Gastroesophageal sphincter (tissue), 4 donors: ENCODE results near the gene PRDM5. TPM values are rescaled to one million over a fixed set of nuclear protein-coding genes. Genes with fewer than 3 reads are reported as not detected.

Source experiments
- ATAC-seq: fragments of 150-250 bp; one replicate; pipeline ENCODE4 v1.9.1; 2016; ENCODE audit warnings: mild to moderate bottlenecking, moderate library complexity
- H3K27ac ChIP-seq, 4 donors: fragments of 200-600 bp; sonication (generic) in 3 of 4; 1 replicate in 3 of 4; 2 replicates in 1 of 4; pipeline ENCODE4 v1.5.1; 2016 to 2019
- H3K27me3 ChIP-seq: fragments of 200-600 bp; sonication (generic); one replicate; pipeline ENCODE4 v1.5.1; 2019
- H3K36me3 ChIP-seq, 2 donors: fragments of 200-600 bp; sonication (generic); one replicate each; pipeline ENCODE4 v1.5.1; 2019; ENCODE audit warnings: control low read depth in 1 of 2
- H3K4me1 ChIP-seq, 3 donors: fragments of 200-600 bp; sonication (generic); 1 replicate in 2 of 3; 2 replicates in 1 of 3; pipeline ENCODE4 v1.5.1; 2016 to 2019; ENCODE audit warnings: control low read depth in 2 of 3
- H3K4me3 ChIP-seq, 2 donors: fragments of 200-600 bp; sonication (generic); one replicate each; pipeline ENCODE4 v1.5.1; 2019; ENCODE audit warnings: mild to moderate bottlenecking in 1 of 2, moderate library complexity in 1 of 2
- H3K9me3 ChIP-seq, 3 donors: fragments of 200-600 bp; sonication (generic); one replicate each; pipeline ENCODE4 v1.5.1; 2017 to 2019; ENCODE audit warnings: control low read depth in 2 of 3
- CTCF ChIP-seq, 4 experiments: fragments of 200-600 bp in 2 of 4; fragments of 450-650 bp in 2 of 4; sonication (generic) in 1 of 4; IDR thresholded peaks; one replicate each; pipeline ENCODE4 v1.5.1; 2017 to 2019; ENCODE audit warnings: antibody characterized with exemption in 4 of 4, mild to moderate bottlenecking in 2 of 4, moderate library complexity in 2 of 4
- EP300 ChIP-seq: sonication (generic); formaldehyde crosslinking; IDR thresholded peaks from one replicate; pipeline ENCODE4 v1.6.1; 2017; ENCODE audit warnings: antibody characterized with exemption, mild to moderate bottlenecking
- POLR2A ChIP-seq, 2 donors: fragments of 450-650 bp; IDR thresholded peaks; one replicate each; pipeline ENCODE4 v1.6.1; 2017; ENCODE audit warnings: antibody characterized with exemption in 2 of 2, mild to moderate bottlenecking in 2 of 2, moderate library complexity in 1 of 2
- POLR2AphosphoS5 ChIP-seq: sonication (generic); formaldehyde crosslinking; IDR thresholded peaks from one replicate; pipeline ENCODE4 v1.6.1; 2017; ENCODE audit warnings: antibody characterized with exemption
- WGBS, 2 donors: methylation state at CpG; one replicate each; pipeline ENCODE4 v1.1.5; 2018; ENCODE audit warnings: low coverage in 1 of 2; 5-methylcytosine and 5-hydroxymethylcytosine counted together
- total RNA-seq, 4 donors: library from RNA; depleted of rRNA; stranded (reverse); fragments of >200 nt; gene quantifications; one replicate each; pipeline ENCODE4 v1.1.0, GENCODE V29; 2016

PRDM5 gene
- total RNA-seq, 4 donors from 2014 or later = 10.6 to 33.9 (median 18.9) TPM

- Histone ChIP-seq H3K27ac (no peak overlapping the region), H3K27me3 (no peaks in the 10 kb centered on the region), H3K9me3 (no peaks in the 10 kb centered on the region), H3K4me1 (no peaks in the 10 kb centered on the region), H3K4me3 (no peak overlapping the region), H3K36me3 (peaks cover 0 to 5% of the 10 kb centered on the region in 2 donors)
- ATAC-seq = no peak
- TF ChIP-seq POLR2A (IDR thresholded peaks at IDR 0.05) (no peak), POLR2AphosphoS5 (no peak), CTCF (IDR thresholded peaks at IDR 0.05) (no peak), EP300 (no peak)
- 33 to 93% methylated on average over 1 to 2 of the region's 2 CpGs for WGBS, 2 donors
Measured at GRCh38 chr4:120771907-120772306, 150.6 kb downstream of the PRDM5 start.

GRCh38 chr4:120770897-120771296 lies 151.6 kb downstream of the PRDM5 start:
- H3K36me3 ChIP-seq = peaks cover 0 to 5% of the 10 kb centered on the region in 2 donors
- no peak overlapping the region for H3K27ac ChIP-seq
- no peak for TF ChIP-seq EP300
- TF ChIP-seq POLR2AphosphoS5 = no peak
- TF ChIP-seq CTCF (IDR thresholded peaks at IDR 0.05) = no peak
- no peak for TF ChIP-seq POLR2A (IDR thresholded peaks at IDR 0.05)
- no peaks in the 10 kb centered on the region for H3K27me3 ChIP-seq
- 95 to 100% methylated on average over 1 of the region's 1 CpG for WGBS, 2 donors
- ATAC-seq = no peak
- H3K4me3 ChIP-seq = no peak overlapping the region
- no peaks in the 10 kb centered on the region for H3K9me3 ChIP-seq
- no peaks in the 10 kb centered on the region for H3K4me1 ChIP-seq

GRCh38 chr4:120769227-120769626 lies 153.3 kb downstream of the PRDM5 start:
- H3K36me3 ChIP-seq = peaks cover 0 to 5% of the 10 kb centered on the region in 2 donors
- no peak for ATAC-seq
- H3K27me3 ChIP-seq = no peaks in the 10 kb centered on the region
- WGBS, 2 donors = 14 to 64% methylated on average over 4 of the region's 4 CpGs
- no peak overlapping the region for H3K27ac ChIP-seq
- TF ChIP-seq CTCF (IDR thresholded peaks at IDR 0.05) = no peak
- no peak for TF ChIP-seq POLR2AphosphoS5
- TF ChIP-seq POLR2A (IDR thresholded peaks at IDR 0.05) = no peak
- no peak for TF ChIP-seq EP300
- no peaks in the 10 kb centered on the region for H3K4me1 ChIP-seq
- H3K4me3 ChIP-seq = no peak overlapping the region
- no peaks in the 10 kb centered on the region for H3K9me3 ChIP-seq

- Histone ChIP-seq H3K27me3 (no peaks in the 10 kb centered on the region), H3K4me1 (no peaks in the 10 kb centered on the region), H3K4me3 (no peak overlapping the region), H3K36me3 (peaks cover 0 to 5% of the 10 kb centered on the region in 2 donors), H3K27ac (no peak overlapping the region), H3K9me3 (no peaks in the 10 kb centered on the region)
- 46 to 83% methylated on average over 2 to 4 of the region's 4 CpGs for WGBS, 2 donors
- ATAC-seq = no peak
- TF ChIP-seq EP300 = no peak
- TF ChIP-seq POLR2A (IDR thresholded peaks at IDR 0.05) = no peak
- TF ChIP-seq CTCF (IDR thresholded peaks at IDR 0.05) = no peak
- TF ChIP-seq POLR2AphosphoS5 = no peak
Measured at GRCh38 chr4:120765260-120765680, 157.3 kb downstream of the PRDM5 start.

GRCh38 chr4:120763650-120764049 lies 158.9 kb downstream of the PRDM5 start:
- H3K4me1 ChIP-seq = no peaks in the 10 kb centered on the region
- no peak for ATAC-seq
- WGBS, 2 donors = 75 to 89% methylated on average over 3 of the region's 3 CpGs
- H3K36me3 ChIP-seq = no peaks in the 10 kb centered on the region
- no peak overlapping the region for H3K27ac ChIP-seq
- H3K9me3 ChIP-seq = no peaks in the 10 kb centered on the region
- no peaks in the 10 kb centered on the region for H3K27me3 ChIP-seq
- H3K4me3 ChIP-seq = no peak overlapping the region
- TF ChIP-seq EP300 (no peak), POLR2AphosphoS5 (no peak)
